Right lobe of liver (tissue), 6 donors: ENCODE data around the gene SELENOT. TPM values are rescaled to one million over a fixed set of nuclear protein-coding genes. Genes with fewer than 3 reads are reported as not detected.

ENCODE experiments used
- ATAC-seq, 4 donors: fragments of 200-7000 bp; cut with Tn5 transposase; one replicate each; pipeline ENCODE4 v1.9.1; 2020; ENCODE audit warnings: mild to moderate bottlenecking in 4 of 4, moderate library complexity in 4 of 4
- DNase-seq, 3 donors: peaks; one replicate each; pipeline ENCODE4 v3.0.0-alpha.2; 2020
- H3K27ac ChIP-seq, 3 donors: fragments of 200-600 bp; one replicate each; pipeline ENCODE4 v1.8.0; 2022
- H3K27me3 ChIP-seq, 2 donors: fragments of 200-600 bp; one replicate each; pipeline ENCODE4 v1.8.0; 2022
- H3K36me3 ChIP-seq, 4 donors: fragments of 200-600 bp; sonication (generic) in 1 of 4; one replicate each; pipeline versions ENCODE4 v1.5.1 to v1.8.0; 2017 to 2022; ENCODE audit warnings: control low read depth in 1 of 4
- H3K4me1 ChIP-seq, 4 donors: fragments of 200-600 bp; sonication (generic) in 1 of 4; one replicate each; pipeline versions ENCODE4 v1.5.1 to v1.8.0; 2017 to 2022; ENCODE audit warnings: control low read depth in 1 of 4
- H3K4me3 ChIP-seq, 3 donors: fragments of 200-600 bp; one replicate each; pipeline ENCODE4 v1.8.0; 2022
- H3K9me3 ChIP-seq, 4 donors: fragments of 200-600 bp; sonication (generic) in 1 of 4; one replicate each; pipeline versions ENCODE4 v1.5.1 to v1.8.0; 2017 to 2022; ENCODE audit warnings: control low read depth in 1 of 4
- POLR2A ChIP-seq: fragments of 450-650 bp; IDR thresholded peaks from one replicate; pipeline ENCODE4 v1.6.1; 2017; ENCODE audit warnings: antibody characterized with exemption, mild to moderate bottlenecking
- WGBS: methylation state at CpG from one replicate; pipeline ENCODE4 v1.1.6; 2018; ENCODE audit warnings: low coverage, low lambda C conversion rate; ENCODE audit not compliant: insufficient coverage; ENCODE audit errors: missing lambda C conversion rate; 5-methylcytosine and 5-hydroxymethylcytosine counted together
- intact Hi-C, 2 donors: fragments of 100-400 bp; cut with DNase I; formaldehyde crosslinking; loops; one replicate each; pipeline versions ENCODE4 v1.11.2 to v1.14.1; 2022
- long read RNA-seq: library from polyadenylated mRNA; unstranded; transcript quantifications from one replicate; pipeline ENCODE4 v2.0.0, GENCODE V29; 2019
- total RNA-seq, 6 experiments: library from RNA; depleted of rRNA in 2 of 6; stranded (reverse); fragments of >200 nt in 2 of 6; fragmentation: NEBNext Ultra II Directional in 3 of 6; extraction: Animal tissue kit (Norgen Biotek cat#: 25700) in 3 of 6; gene quantifications; one replicate each; pipeline versions ENCODE4 v1.1.0 to v1.2.4, GENCODE V29; 2016 to 2023
- TF ChIP-seq, protein P1 (sequence below), 4 donors: fragments of 200-600 bp in 3 of 4; fragments of 450-650 bp in 1 of 4; IDR thresholded peaks; one replicate each; pipeline versions ENCODE4 v1.5.1 to v1.8.0; 2016 to 2022; ENCODE audit warnings: antibody characterized with exemption in 4 of 4, mild to moderate bottlenecking in 2 of 4
- donor health status: DM: no; HTN: yes; CAD: no.
- donor health status: DM: no; HTN: no; CAD: no.
- donor health status: DM: no; HTN: no; CAD: no.
- donor health status: DM: no; HTN: yes; CAD: no.
- donor health status: DM: no; HTN: yes; CAD: no.

SELENOT gene
- total RNA-seq: 10 to 100 TPM; 51.1 to 72.8 (median 63.4) TPM
- long read RNA-seq, transcript SELENOT-202 (6 exons, 3,469 nt): major isoform, 22 of 24 reads
- long read RNA-seq, partial matches to known transcripts: 0 of 24 reads
- long read RNA-seq, other reads (novel, unspliced or antisense): 2 of 24 reads

DNA sequence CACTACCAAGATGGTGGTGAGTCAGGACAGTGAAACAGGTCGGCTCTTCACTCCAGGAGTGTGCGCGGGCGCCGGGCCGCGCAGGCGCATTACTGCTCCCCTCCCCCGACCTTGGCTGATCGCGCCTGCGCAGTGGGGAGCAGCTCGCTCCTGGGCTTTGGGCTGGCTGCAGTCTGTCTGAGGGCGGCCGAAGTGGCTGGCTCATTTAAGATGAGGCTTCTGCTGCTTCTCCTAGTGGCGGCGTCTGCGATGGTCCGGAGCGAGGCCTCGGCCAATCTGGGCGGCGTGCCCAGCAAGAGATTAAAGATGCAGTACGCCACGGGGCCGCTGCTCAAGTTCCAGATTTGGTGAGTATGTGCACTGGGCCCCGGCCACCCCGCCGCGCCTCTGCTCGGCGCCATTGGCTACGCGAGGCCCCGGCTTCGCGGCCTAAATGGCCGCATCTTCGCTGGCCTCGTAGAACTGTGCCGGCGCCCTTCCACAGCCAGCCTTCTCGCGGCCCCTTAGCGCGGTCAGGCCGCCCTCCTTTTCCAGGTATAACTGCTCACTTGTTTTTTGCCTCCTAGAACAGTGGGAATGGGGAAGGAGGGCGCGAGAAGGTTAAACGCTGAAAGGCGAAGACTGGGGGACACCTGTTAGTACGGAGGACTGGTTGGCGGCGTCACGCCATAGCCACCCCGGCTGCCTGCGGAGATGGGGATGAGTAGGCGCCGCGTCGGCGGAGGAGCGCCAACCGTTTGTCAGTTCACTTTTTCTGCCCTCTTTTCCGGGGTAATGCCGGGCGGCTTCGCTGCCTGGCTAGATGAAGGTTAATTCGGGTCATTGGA lies at the start of gene SELENOT:
TSS of gene SELENOT (plus strand) at position 169 of the 827 bp plus-strand sequence. CDS start at position 211, 42 bp downstream.
- Histone ChIP-seq H3K4me3 (peak within 1 kb of the TSS; percentile 63 to 82 (median 67)), H3K27me3 (no peaks in the 10 kb centered on the region), H3K4me1 (peaks cover 0 to 23% (median 5%) of the 10 kb centered on the region in 4 donors), H3K36me3 (no peaks in the 10 kb centered on the region), H3K9me3 (no peaks in the 10 kb centered on the region), H3K27ac (peak within 1 kb of the TSS; percentile 86 to 88 (median 88))
- WGBS: under 1% methylated on average over 42 of the region's 69 CpGs
- intact Hi-C loops: no loop called here
- TF ChIP-seq, protein P1, sequence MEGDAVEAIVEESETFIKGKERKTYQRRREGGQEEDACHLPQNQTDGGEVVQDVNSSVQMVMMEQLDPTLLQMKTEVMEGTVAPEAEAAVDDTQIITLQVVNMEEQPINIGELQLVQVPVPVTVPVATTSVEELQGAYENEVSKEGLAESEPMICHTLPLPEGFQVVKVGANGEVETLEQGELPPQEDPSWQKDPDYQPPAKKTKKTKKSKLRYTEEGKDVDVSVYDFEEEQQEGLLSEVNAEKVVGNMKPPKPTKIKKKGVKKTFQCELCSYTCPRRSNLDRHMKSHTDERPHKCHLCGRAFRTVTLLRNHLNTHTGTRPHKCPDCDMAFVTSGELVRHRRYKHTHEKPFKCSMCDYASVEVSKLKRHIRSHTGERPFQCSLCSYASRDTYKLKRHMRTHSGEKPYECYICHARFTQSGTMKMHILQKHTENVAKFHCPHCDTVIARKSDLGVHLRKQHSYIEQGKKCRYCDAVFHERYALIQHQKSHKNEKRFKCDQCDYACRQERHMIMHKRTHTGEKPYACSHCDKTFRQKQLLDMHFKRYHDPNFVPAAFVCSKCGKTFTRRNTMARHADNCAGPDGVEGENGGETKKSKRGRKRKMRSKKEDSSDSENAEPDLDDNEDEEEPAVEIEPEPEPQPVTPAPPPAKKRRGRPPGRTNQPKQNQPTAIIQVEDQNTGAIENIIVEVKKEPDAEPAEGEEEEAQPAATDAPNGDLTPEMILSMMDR (IDR thresholded peaks at IDR 0.05): peak in 3 of 4 donors; percentile 10 to 38 (median 21)
- peak; percentile 97 for TF ChIP-seq POLR2A
- peak; percentile 89 to 95 (median 92) for ATAC-seq
- peak; percentile 94 to 95 (median 95) for DNase-seq

- 90% methylated on average over 4 of the region's 4 CpGs for WGBS
- TF ChIP-seq, protein P1 (IDR thresholded peaks at IDR 0.05): no peak
- TF ChIP-seq POLR2A: no peak
- Histone ChIP-seq H3K36me3 (peaks cover 3 to 34% (median 7%) of the 10 kb centered on the region in 4 donors), H3K4me1 (no peaks in the 10 kb centered on the region), H3K27ac (no peak overlapping the region), H3K9me3 (no peaks in the 10 kb centered on the region), H3K4me3 (no peak overlapping the region), H3K27me3 (no peaks in the 10 kb centered on the region)
- ATAC-seq (no peak), DNase-seq (no peak)
- intact Hi-C loops: no loop called here
These were observed 47.2 kb upstream of the SELENOT start for GRCh38 chr3:150555859-150556436.

DNA sequence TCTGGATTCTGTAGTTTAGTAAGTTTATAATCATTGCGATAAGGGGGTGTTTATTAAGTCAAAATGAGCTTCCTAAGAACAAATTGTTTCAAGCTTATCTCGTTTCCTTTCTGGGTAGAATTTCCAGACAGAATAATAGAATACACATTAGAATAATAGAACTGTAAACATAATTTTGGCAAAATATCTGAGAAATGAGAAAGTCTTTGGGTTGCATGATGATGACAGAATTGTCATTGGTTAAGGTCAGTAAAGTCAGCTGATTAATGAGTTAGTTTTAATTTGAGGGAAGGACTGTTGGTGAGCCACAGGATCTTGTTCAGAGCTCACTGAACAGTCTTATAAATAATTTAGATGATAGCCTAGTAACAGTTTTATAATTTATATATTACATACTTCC lies 46.3 kb upstream of the SELENOT start:
- Histone ChIP-seq H3K4me1 (no peaks in the 10 kb centered on the region), H3K27me3 (no peaks in the 10 kb centered on the region), H3K4me3 (no peak overlapping the region), H3K9me3 (no peaks in the 10 kb centered on the region), H3K36me3 (peaks cover 3 to 34% (median 7%) of the 10 kb centered on the region in 4 donors), H3K27ac (no peak overlapping the region)
- intact Hi-C loops: no loop called here
- WGBS: 64% methylated on average over 2 of the region's 2 CpGs
- ATAC-seq (peak in 1 of 4 donors; percentile 52), DNase-seq (no peak)
- no peak for TF ChIP-seq POLR2A
- TF ChIP-seq, protein P1 (IDR thresholded peaks at IDR 0.05): no peak

DNA sequence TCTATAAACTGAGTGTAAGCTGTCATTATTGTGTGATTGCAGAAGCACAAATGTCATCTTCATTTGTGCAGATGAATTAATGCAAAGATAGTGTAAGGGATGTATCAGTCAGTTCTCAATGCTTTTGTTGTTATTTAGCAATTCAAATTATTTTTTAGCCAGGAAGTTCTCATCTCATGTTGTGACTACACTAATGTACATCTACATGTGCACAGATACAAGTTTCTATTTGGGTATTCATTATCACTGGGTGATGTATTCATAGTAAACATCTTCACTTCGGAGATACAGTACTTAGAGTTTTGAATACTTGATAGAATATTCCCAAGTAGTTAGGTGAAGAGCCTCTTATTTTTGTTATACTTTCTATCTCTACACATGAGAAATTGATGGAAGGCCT lies 45.4 kb upstream of the SELENOT start:
- H3K36me3 ChIP-seq: peaks cover 0 to 34% (median 5%) of the 10 kb centered on the region in 4 donors
- no peak overlapping the region for H3K27ac ChIP-seq
- no peak overlapping the region for H3K4me3 ChIP-seq
- H3K4me1 ChIP-seq: no peaks in the 10 kb centered on the region
- TF ChIP-seq POLR2A: no peak
- TF ChIP-seq, protein P1 (IDR thresholded peaks at IDR 0.05): no peak
- H3K27me3 ChIP-seq: no peaks in the 10 kb centered on the region
- WGBS: 73% methylated on average over 1 of the region's 1 CpG
- intact Hi-C loops: no loop called here
- DNase-seq (no peak), ATAC-seq (no peak)
- no peaks in the 10 kb centered on the region for H3K9me3 ChIP-seq
